Stimulated activated CD8-positive, alpha-beta memory T cell treated with anti-CD3 and anti-CD28 coated beads, Interleukin-15, amount 100 ng/mL, for 48 hours (primary cell): Measurements from ENCODE around the gene FCSK.
"Not testable (repeated sequence)": the region's sequence is repeated elsewhere in the genome, so short reads cannot be mapped to it uniquely, and the experiment has no call there.

Experiments used
- DNase-seq, 2 donors: peaks; one replicate each; pipeline ENCODE4 v3.0.0-alpha.2; 2020; ENCODE audit warnings: low read depth in 2 of 2

The FCSK gene

DNA sequence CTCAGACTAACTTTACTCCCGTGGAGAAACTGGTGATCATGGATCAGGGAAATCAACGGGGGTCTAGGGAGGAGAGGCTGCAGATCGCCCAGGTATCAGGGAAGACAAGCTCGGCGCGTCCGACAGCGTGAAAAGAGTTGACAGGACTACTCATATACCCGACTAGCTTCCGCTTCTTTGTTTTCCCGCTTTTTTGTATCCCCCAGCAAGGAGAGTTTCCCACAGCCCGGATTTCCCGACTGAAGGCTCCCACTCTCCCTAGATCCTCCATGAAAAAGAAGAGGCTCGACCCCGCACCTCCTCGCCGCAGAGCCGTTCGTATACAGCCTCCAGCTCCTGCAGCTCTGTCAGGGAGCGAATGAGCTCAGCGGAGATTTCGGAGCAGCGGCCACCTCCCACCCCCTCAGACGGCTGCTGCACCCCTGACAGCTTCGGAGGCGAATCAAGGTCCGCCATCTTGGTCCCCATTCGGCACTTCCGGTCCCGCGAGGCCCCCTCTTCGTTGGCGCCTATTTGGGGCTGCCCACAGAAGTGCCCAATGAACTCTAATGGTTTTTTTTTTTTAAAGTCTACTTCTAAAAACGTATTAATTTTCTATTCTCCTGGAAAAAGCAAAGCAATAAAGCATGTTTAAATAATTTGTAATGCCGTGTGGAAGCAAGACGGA, 68.8 kb downstream of the FCSK start, which contains the start of gene COG4:
COG4 (minus strand) TSS at position 479 of the 667 bp plus-strand sequence; CDS start at position 468, 11 bp downstream.
- DNase-seq, result peak; percentile 84 to 87

DNA sequence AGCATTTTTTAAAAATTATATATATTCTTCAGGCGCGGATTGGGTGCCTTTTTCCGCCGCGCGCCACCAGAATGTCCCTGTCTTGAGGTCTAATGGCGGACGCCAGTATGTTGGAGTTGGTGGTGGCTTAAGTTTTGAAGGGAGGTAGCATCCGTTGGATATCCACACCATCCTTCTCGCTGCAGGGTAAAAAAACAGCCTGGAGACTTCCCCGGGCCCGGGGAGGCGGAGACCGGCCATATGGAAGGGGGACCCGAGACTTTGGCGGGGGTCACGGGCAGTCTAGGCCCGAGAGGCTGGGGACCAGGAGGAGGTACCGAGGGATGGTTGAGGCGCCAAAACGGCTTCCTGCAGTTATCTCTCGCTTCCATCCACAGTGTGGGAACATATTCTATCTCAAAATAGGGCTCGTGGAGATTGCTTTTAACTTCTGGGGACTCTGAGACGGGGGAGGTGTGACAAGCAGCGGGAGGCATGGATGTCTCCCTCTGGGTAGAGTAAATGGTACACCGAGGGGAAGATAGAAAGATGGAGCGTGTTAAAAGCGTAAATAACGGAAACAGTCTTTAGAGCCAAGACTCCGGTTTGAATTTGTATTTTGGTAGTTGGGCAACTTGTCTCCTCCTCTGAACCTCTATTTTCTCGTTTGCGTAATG, 69.5 kb downstream of the FCSK start, which contains the start of gene SF3B3:
SF3B3 (plus strand) TSS at position 74 of the 656 bp plus-strand sequence. CDS start 2,841 bp downstream, outside the sequence.
- DNase-seq, result peak; percentile 32 to 43

DNA sequence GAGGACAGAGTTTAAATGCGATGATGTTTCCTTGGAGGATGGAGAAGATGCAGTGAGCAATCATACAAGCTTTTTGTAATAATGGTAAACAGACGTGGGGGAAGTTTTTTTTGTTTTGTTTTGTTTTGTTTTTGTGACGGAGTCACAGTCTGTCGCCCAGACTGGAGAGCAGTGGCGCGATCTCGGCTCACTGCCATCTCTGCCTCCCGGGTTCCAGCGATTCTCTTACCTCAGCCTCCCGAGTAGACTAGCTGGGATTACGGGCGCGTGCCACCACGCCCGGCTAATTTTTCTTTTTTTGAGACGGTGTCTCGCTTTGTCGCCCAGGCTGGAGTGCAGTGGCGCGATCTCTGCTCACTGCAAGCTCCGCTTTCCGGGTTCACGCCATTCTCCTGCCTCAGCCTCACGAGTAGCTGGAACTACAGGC, 70.0 kb downstream of the FCSK start:
- not testable (repeated sequence) for DNase-seq

DNA sequence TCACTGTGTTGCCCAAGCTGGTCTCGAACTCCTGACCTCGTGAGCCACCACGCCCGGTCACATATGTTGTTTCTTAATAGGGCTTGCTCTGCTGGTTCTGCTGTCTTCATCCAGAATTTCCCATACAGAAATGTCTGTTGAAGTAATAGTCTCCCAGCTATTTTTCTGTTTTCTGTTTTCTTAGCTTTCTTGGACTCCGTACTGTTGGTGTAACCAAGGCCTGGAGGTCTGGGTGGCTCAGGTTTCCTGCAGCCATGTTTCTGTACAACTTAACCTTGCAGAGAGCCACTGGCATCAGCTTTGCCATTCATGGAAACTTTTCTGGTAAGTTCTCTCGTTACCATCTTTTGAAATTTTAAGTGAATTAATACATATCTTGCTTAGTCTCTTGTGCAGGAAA, 72.0 kb downstream of the FCSK start:
- DNase-seq, result no peak

- DNase-seq, result no peak
Observed at GRCh38 chr16:70527315-70527996, 73.1 kb downstream of the FCSK start.

DNA sequence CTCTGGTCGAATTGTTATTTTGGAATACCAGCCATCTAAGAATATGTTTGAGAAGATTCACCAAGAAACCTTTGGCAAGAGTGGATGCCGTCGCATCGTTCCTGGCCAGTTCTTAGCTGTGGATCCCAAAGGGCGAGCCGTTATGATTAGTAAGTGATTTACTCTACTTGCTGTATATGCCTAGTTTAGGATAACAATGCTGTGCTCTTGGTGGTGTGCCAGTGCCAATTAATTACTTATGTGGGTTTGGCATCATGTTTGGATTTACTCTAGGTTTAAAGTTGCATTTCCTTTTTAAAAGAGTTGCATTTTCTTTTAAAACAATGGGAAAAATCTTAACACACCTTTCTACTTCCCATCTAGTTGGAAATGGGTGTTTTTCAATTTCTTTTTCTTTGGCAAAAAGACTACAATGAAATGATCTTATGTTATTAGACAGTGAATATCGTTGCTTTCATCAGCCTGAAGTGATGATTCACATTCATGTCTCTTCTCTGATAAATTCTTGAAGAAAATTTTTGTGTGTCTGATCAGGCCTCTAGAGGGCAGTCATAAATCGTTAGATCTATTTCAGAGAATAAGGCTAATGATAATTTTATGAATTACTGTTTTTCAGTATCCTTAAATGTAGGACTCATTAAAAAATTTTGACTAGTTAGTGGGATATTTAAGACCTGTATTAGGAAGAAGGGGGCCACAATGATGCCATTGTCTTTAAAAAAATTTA, 74.8 kb downstream of the FCSK start:
- DNase-seq, result no peak
